Cerebellar cortex (tissue), 1 donor: ENCODE results near the gene UTS2B.

ENCODE experiments used
- DNase-seq: peaks from one replicate; pipeline ENCODE4 v3.0.0-alpha.2; 2015; ENCODE audit warnings: low spot score

UTS2B gene

DNA sequence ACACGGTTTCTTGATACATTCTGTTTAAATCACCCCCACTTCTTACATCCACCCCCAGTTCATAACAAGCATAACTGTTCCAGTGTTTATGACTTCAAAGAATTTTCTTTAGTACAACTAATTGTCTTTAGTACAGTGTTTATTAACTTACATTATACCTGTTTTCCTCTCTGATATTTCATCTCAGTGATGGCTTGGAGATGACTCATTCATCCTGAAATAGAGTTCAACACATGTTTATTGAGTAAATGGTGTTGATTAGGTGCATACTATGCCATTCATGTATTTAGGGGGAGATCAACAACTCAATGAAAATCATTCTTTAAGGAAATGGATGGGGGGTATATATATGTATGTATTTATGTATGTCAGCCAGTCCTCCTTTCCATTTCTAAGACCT is 21.7 kb upstream of the UTS2B start:
- DNase-seq: no peak

- DNase-seq: no peak
Observed at GRCh38 chr3:191350396-191351090, 20.2 kb upstream of the UTS2B start.

DNA sequence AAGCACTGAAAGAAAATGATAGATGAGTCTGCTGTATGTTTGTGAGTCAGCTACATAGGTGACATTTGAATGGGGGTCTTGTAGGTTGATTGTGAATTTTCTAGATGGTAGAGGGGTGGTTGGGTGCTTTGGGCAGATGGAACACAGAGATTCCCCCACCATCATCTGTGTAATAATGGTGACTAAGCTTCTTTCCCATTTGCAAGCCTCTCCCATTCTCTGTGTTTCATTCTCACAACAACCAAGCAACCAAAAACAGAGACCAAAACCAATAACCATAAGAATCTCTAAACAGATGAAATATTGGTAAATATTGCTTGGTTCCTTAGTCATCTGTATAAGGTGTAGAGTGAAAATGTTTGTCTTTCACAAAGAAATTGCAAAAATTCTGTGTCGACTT is 17.8 kb upstream of the UTS2B start:
- no peak for DNase-seq

DNA sequence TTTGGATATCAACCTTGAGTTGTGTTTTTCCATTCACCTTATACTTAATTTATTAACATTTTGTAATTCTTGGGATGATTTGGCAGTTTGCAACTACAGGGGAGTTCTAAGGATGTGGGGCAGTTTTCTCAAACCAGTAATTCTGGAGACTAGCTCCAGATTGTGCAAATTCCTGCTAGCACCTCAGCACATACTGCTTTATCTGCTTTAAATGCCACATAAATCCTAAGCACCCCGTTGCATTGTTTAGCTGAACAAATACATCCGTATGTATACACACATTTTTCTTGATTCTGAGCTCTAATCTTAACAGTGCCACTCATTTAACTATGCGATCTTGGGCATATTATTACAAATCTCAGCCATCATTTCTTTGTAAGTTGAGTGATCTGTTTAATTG is 16.9 kb upstream of the UTS2B start:
- no peak for DNase-seq

DNA sequence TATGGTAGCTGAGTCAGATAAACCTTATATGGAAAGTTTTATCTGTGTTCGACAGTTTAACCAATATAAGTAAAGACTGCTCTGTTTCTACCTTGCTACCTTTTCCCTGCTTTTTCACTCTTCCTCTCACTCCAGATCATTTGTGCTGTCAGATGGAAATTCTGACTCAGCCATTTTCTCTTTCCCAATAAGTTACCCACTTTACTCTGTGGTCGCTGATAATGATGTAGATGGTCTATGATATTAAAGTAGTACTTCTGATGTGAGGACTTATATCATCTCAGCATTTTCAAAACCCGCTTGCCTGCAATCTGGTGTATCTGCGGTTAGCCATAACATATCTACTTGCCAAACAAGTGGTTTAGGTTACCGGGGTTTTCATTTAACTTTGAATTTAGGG is 15.0 kb upstream of the UTS2B start:
- no peak for DNase-seq

GRCh38 chr3:191343913-191344312 is 13.6 kb upstream of the UTS2B start:
- no peak for DNase-seq

DNA sequence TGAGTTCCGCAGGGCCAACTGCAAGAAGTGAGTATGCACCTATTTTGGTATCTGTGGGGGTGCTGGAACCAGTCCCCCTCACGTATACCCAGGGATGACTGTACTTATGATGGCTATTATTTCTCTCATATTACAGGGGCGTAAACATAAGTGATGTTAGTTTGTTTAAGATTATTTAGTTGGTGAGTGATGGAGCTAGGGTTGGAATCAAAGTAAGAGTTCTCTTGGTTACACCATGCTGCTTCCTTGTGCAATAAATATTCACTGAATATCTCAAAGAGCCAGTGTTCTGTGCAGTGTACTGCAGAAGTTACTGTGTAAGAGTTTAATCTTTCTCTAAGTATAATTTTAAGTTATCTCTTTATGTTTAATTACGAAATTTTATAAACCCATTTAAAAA is 12.8 kb upstream of the UTS2B start:
- no peak for DNase-seq

DNA sequence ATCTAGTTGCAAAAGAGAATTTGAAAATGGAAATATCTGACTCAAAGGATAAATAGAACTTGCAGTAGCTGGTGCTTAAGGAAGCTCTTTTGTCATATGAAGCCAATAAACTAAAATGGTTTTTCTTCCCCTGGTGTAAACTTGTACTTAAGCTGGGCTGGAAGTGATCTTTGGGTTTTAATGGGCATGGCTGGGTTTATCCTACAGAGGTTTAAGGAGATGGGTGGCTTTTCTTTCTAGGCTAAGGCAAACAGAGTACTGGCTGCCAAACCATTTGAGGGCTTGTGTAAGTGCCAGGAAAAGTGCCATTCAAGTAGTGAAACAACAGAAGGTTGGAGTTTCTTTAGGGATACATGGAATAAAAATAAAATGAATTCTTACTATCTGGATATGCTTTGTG is 12.1 kb upstream of the UTS2B start:
- no peak for DNase-seq

DNA sequence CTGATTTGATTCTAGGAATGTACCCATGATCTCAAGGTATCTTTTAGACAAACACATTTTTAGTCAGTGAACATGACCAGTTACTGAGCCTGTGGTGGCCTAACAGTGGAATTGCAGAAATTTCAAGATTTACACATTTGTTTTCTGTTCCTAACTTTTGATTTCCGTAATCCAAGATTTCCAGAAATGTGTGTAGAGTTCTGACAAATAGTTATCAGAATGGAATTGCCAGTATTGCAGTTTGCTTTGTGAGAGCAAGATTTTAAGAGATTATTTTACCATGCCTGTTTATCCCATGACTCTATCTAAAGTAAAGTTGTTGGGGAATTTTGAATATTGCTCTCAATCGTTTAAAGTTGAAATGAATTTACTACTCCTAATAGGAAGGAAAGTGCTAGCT is 11.7 kb upstream of the UTS2B start:
- DNase-seq: no peak

- no peak for DNase-seq
Observed at GRCh38 chr3:191340966-191341365, 10.6 kb upstream of the UTS2B start.

DNA sequence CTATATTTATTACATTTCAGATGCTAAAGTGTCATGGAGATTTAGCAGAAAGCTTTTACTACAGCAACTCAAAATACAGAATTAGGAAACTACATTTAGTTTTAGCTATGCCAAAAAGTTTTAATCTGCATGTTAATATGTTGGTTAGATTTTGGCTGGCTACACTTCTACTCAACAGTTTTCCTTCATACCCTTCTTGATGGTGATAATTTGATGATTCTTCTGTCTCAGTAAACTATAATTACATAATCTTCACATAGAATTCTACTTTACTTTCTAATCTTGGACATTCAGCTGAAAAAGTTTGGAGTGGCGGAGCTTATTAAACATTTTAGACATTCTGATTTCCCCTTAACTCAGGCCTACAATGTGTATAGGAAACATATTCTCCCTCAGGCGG is 10.0 kb upstream of the UTS2B start:
- DNase-seq: no peak

DNA sequence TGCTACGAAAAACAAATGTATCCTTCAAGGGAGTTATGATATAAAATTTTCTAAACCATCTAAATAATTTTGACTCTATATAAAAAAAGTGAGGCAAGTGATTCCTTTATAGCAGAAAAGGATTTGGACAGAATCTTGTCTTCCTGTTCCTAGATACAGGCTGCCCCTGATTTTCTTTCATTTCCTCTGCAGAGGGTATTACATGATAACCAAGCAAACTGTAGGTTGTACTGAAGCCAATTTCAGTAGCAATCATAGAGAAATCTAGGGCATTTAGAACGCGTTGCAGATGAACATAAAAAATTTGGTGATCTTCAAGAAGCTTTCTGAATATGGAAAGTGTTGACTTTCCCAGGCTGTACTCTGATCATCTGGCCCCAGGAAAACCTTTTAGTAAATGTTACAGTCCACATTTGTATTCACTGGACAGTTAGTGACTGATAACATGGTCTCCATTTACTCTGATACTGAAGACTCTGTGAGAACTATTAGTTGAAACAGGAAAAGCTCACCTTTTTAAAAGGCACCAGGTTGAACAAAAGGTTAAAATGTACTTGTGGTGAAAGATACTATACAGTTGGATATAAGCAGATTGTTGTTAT is 9.1 kb upstream of the UTS2B start:
- peak; percentile 15 for DNase-seq

GRCh38 chr3:191338177-191338488 is 7.8 kb upstream of the UTS2B start:
- DNase-seq: no peak

- DNase-seq: no peak
Observed at GRCh38 chr3:191336833-191337232, 6.5 kb upstream of the UTS2B start.

DNA sequence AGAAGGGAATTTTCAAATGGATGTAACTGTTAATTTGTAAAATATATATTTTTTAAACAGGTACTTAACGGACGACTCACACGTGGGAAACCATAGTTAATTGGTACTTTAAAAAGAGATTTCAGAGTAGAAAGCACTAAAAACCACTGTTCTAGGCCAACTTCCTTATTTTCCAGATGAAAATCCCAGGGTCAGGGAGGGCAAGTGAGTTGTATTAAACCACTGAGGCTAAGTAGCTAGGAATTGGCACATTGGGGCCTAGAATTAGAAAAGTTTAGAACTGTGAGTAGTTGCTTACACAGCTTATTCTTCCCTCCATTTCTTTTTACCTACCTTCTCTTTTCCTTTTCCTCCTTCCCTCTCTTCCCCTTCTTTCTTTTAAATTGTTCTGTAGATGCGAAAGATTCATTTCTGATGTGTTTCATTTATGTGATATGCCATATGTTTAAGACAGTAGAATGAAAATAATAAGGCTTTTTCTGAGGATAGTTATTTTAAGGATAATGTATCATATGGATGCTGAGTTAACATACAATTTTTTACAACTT is 4.1 kb upstream of the UTS2B start:
- DNase-seq: no peak

DNA sequence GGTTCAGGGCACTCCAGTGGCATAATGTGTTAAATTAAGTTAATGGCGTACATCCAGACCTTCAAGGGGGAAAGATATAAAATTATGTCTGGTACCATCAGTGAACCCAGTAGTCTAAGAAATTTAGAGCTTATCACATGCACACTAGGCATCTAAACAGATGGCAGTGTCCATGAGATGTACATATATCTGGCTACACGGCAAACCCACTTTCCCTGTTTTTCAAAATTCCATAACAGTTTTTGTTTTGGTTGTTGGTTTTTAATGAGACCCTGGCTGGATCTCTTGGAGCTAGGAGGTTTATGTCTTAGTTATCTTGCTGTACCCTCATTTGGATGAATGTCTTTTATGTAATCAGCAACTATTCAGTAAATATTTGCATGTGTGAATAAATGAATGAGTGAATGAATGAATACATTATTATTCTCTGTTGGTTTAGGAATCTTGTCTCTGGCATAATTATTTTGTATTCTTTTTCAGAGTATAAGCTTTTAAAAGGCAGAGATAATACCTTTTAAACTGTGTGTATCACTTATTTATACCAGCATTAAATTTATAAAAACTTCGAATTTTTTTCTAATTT is 3.1 kb upstream of the UTS2B start:
- no peak for DNase-seq

GRCh38 chr3:191331388-191331787 is 1.1 kb upstream of the UTS2B start:
- no peak for DNase-seq

DNA sequence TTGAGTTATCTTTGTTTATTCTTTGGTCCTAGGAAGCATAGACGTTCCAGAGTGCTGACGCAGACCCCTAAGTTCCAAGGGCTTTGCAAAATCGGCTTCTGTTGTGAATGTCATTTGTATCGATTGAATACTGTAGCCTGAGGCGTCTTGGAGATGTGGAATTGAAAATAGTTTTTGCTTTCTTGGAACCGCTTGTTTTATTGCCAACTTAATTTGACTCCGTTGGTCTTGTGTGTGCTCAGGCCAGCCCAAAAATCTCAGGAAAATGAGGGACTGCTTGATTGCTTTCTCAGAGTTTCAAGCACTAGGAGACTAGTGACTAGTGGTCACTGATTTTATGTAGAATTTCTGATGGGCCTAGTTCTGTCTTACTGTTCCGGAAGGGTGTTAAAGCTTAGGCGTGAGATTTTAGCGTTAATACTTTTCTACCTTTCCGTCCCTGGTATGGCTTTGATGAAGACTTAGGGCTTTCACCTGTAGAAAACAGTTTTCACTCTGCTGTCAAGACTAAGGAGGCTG is 263 bp upstream of the UTS2B start:
- peak; percentile 31 for DNase-seq

- DNase-seq: peak; percentile 73
Observed at GRCh38 chr3:191328962-191329653, 1.2 kb downstream of the UTS2B start, which contains the start of gene CCDC50. Gene CCDC50 (plus strand): TSS chr3:191329394. CDS start chr3:191329675, 281 bp downstream.

- DNase-seq: no peak
Observed at GRCh38 chr3:191328383-191328961, 1.9 kb downstream of the UTS2B start.

DNA sequence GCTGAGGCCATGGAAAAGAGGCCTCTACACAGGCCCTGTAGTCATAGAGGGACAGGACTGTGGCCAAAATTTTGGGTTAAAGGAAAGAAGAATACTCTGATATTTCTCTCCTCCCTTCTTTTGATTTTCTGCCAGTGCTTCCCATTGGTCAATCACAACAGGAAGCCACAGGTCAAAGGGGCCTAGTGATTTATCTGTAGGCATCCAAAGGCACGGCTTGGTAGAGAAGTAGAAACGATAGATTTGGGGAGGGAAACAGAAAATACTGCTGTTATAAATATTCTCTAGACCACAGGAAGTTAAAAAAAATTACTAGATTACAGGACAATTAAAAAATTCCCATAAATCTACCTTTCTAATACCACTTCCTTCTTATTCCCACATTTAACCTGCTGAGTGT is 2.8 kb downstream of the UTS2B start:
- DNase-seq: no peak

DNA sequence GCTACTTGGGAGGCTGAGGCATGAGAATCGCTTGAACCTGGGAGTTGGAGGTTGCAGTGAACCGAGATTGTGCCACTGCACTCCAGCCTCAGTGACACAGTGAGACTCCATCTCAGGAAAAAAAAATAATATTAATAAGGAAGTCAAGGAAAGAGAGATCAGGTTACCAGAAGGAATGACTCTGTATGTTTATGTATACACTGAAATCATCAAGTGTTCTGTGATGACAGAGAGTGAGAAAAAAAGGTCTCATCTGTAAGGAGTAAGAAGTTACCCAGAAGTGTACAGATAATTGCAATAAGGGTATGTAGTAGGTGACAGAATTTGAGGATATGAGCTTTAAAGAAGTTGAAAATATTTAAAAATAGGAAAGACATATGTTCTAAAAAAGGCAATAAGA is 5.4 kb downstream of the UTS2B start:
- DNase-seq: no peak
